ENCODE measurements around the gene STK24. TPM values are rescaled to one million over a fixed set of nuclear protein-coding genes. Genes with fewer than 3 reads are reported as not detected.
A peak's percentile ranks its signal among the peaks of the same experiment; 100 is the strongest.

Gene STK24
- total RNA-seq, 1 donor from 2014 or later, result 88.4 TPM

DNA sequence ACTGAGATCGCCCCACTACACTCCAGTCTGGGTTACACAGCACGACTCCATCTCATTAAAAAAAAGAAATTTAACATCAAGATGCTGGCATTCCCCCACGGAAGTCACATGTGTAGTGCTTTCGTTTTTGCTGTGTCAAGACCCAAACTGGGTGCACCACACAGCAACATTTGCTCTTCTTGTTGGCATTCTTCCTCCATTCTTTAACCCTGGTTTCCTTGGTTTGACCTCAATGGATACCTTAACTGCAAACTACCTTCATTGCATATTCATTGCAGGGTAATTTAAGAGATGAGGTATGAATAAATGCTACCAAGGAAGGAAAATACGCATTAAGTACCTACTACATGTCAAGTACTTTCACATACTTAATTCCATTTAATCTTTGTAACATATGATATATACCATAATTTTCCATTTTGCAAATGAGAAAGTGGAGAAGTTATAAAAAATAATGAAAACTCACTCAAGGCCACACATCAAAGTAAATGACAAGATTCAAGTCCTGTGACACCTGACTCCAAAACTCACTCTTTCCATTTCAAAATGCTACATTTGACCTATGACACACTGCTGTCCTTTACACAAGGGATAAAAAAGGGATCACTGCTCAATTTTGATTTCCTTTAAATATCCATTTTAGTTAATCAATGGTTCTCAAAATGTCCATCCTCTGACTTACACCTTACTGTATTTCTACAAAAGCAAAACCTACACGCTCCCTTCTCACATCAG, 59.2 kb downstream of the STK24 start:
- Mint-ChIP-seq H3K4me1 (peaks cover 19% of the 10 kb centered on the region), H3K27ac (peak overlapping the region; percentile 22), H3K27me3 (ENCODE audit: low read depth) (no peaks in the 10 kb centered on the region), H3K4me3 (no peak overlapping the region), H3K36me3 (peaks cover 13% of the 10 kb centered on the region), H3K9me3 (no peaks in the 10 kb centered on the region)
- TF ChIP-seq, protein P1, sequence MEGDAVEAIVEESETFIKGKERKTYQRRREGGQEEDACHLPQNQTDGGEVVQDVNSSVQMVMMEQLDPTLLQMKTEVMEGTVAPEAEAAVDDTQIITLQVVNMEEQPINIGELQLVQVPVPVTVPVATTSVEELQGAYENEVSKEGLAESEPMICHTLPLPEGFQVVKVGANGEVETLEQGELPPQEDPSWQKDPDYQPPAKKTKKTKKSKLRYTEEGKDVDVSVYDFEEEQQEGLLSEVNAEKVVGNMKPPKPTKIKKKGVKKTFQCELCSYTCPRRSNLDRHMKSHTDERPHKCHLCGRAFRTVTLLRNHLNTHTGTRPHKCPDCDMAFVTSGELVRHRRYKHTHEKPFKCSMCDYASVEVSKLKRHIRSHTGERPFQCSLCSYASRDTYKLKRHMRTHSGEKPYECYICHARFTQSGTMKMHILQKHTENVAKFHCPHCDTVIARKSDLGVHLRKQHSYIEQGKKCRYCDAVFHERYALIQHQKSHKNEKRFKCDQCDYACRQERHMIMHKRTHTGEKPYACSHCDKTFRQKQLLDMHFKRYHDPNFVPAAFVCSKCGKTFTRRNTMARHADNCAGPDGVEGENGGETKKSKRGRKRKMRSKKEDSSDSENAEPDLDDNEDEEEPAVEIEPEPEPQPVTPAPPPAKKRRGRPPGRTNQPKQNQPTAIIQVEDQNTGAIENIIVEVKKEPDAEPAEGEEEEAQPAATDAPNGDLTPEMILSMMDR (IDR thresholded peaks at IDR 0.05; ENCODE audit: unreplicated experiment), result no peak
- no peak for DNase-seq (ENCODE audit: low spot score in 2 of 2, unreplicated experiment in 2 of 2)

DNA sequence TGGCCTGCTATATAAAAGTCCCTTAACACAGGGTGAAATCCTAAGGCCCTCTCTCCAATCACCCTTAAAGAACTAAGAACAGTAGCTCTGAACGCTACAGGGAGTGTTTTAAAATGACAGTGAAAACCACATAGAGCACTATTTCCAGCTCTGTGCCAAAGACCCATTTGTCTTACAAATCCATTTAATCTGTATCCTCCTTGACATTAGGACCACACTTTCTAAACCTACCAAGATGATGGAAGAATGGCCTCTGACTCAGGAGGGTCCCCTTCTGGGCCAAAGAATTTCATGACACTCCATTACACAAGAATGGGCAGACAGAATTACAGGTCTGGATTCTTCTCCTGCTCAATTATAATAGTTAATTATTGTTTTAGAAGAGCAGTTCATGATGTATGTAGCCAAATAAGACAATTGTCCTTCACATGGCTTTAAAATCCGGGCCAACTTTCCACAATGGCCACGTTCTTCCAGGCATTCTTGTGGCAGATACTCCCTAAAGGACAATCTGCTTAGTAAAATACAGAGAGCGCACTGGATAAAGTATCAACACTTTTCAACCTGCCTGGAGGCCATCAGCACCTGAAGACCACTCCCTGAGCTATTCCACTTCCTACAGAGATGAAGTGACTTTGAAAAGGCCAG, 61.0 kb downstream of the STK24 start:
- Mint-ChIP-seq H3K9me3 (no peaks in the 10 kb centered on the region), H3K36me3 (peaks cover 20% of the 10 kb centered on the region), H3K27ac (no peak overlapping the region), H3K4me1 (peaks cover 3% of the 10 kb centered on the region), H3K4me3 (no peak overlapping the region), H3K27me3 (ENCODE audit: low read depth) (no peaks in the 10 kb centered on the region)
- no peak for DNase-seq (ENCODE audit: low spot score in 2 of 2, unreplicated experiment in 2 of 2)
- TF ChIP-seq, protein P1 (IDR thresholded peaks at IDR 0.05; ENCODE audit: unreplicated experiment), result no peak

- Mint-ChIP-seq H3K27ac (no peak overlapping the region), H3K4me3 (no peak overlapping the region), H3K4me1 (peaks cover 6% of the 10 kb centered on the region), H3K36me3 (peaks cover 26% of the 10 kb centered on the region), H3K9me3 (no peaks in the 10 kb centered on the region), H3K27me3 (ENCODE audit: low read depth) (no peaks in the 10 kb centered on the region)
- TF ChIP-seq, protein P1 (IDR thresholded peaks at IDR 0.05; ENCODE audit: unreplicated experiment), result no peak
- DNase-seq (ENCODE audit: low spot score in 2 of 2, unreplicated experiment in 2 of 2), result no peak
Observed at GRCh38 chr13:98514288-98514687, 62.6 kb downstream of the STK24 start.

DNA sequence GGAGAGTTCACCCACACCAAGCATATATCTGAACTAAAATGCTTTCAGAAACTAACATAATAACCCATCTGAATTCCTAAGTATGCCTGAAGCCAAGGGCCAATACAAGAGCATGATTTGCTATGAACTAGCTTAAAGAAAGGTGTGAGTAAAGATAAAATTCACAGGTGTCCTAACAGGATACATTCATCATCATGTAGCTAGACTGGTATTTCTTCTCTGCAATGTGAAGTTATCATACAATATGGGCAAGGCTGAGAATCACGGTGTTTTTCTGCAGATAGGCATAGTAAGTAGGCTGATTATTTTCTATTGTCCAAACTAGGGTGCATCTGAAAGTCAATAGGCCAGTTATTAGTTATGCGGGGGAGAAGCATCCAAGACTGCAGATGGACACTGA, 63.1 kb downstream of the STK24 start:
- Mint-ChIP-seq H3K9me3 (no peaks in the 10 kb centered on the region), H3K4me3 (no peak overlapping the region), H3K4me1 (peaks cover 10% of the 10 kb centered on the region), H3K36me3 (peaks cover 26% of the 10 kb centered on the region), H3K27me3 (ENCODE audit: low read depth) (no peaks in the 10 kb centered on the region), H3K27ac (no peak overlapping the region)
- no peak for DNase-seq (ENCODE audit: low spot score in 2 of 2, unreplicated experiment in 2 of 2)
- TF ChIP-seq, protein P1 (IDR thresholded peaks at IDR 0.05; ENCODE audit: unreplicated experiment), result no peak

DNA sequence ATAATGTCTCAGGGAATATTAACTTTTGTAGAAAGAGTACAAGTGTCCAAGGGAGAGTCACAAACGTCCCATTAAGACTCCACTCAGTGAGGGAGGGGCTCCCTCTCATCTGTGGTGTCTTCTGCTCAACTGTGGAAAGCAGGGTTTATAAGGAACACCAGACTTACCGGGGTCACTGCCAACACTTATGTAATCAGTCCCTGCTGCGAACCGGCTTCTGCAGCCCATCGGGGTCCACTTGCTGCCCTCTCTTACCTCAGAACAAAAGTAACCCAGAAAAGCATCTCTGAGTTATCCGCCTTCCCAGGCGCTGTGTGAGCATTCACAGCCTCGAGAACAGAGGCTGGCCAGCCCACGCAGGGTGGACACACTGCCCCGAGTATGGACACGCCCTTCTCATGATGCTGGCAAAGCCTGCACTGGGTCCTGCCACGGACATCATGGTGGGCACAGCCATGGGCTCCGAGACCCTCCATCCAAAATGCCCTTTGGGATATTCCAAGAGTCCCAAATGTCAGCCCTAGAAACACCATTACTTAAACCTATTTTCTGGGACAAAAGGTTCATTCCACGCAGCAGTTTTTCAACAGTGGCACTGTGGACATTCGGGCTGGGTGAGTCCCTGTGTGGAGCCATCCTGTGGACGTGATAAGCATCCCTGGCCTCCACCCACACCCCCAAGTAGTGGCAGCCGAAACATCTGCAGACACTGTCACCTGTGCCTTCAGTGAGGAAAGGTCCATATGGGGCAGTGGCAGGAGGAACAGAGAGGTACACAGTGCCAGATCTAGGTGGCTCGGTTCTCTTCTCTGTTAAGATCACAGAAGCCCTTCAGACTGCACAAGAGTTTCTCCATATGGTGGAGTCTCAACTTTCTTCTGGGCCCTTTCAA, 63.9 kb downstream of the STK24 start:
- no peak overlapping the region for H3K27ac Mint-ChIP-seq

More for the DNA sequence above, 63.9 kb downstream of the STK24 start:
- H3K9me3 Mint-ChIP-seq, result no peaks in the 10 kb centered on the region
- TF ChIP-seq, protein P1 (IDR thresholded peaks at IDR 0.05; ENCODE audit: unreplicated experiment), result no peak
- DNase-seq (ENCODE audit: low spot score in 2 of 2, unreplicated experiment in 2 of 2), result no peak
- peaks cover 21% of the 10 kb centered on the region for H3K36me3 Mint-ChIP-seq
- no peak overlapping the region for H3K4me3 Mint-ChIP-seq
- no peaks in the 10 kb centered on the region for H3K27me3 Mint-ChIP-seq (ENCODE audit: low read depth)
- H3K4me1 Mint-ChIP-seq, result peaks cover 17% of the 10 kb centered on the region

All from mesothelial cell of epicardium (in vitro differentiated cells).